ENCODE data around the gene PRDM11. TPM values are rescaled to one million over a fixed set of nuclear protein-coding genes. Genes with fewer than 3 reads are reported as not detected.

PRDM11 gene
- total and polyA plus RNA-seq, 2 of the 8 experiments (the other 6 are each of a cell fraction or from before 2014, with no cell fraction given): 3.6 to 11.7 TPM

GRCh38 chr11:45097721-45098493 is 48.5 kb upstream of the PRDM11 start (continued):
- TF ChIP-seq CHD7 (IDR thresholded peaks at IDR 0.05; ENCODE audit: insufficient replicate concordance, low read length): no peak
- TF ChIP-seq BRCA1 (IDR thresholded peaks at IDR 0.05; ENCODE audit: low read depth, low read length): no peak
- peak in 1 of 2 experiments; percentile 38; a peak in 1 of 4 replicates for TF ChIP-seq HDAC2 (IDR thresholded peaks at IDR 0.05; ENCODE audit: borderline replicate concordance in 1 of 2, low read depth in 2 of 2, low read length in 2 of 2)
- TF ChIP-seq CHD1 (IDR thresholded peaks at IDR 0.05; ENCODE audit: low read depth, low read length): no peak
- peak; percentile 97 for TF ChIP-seq USF2 (IDR thresholded peaks at IDR 0.05; ENCODE audit: low read length)
- TF ChIP-seq TBP (IDR thresholded peaks at IDR 0.05; ENCODE audit: low read depth, low read length): no peak
- no peak for TF ChIP-seq FOSL1 (IDR thresholded peaks at IDR 0.05; ENCODE audit: insufficient read depth, low read depth, low read length)
- TF ChIP-seq KDM4A (IDR thresholded peaks at IDR 0.05; ENCODE audit: low read depth, low read length, severe bottlenecking): no peak
- TF ChIP-seq YY1 (IDR thresholded peaks at IDR 0.05; ENCODE audit: low read depth, low read length): no peak

Data from H1 (cell line).